ENCODE measurements around the gene GRIA2.

The GRIA2 gene

DNA sequence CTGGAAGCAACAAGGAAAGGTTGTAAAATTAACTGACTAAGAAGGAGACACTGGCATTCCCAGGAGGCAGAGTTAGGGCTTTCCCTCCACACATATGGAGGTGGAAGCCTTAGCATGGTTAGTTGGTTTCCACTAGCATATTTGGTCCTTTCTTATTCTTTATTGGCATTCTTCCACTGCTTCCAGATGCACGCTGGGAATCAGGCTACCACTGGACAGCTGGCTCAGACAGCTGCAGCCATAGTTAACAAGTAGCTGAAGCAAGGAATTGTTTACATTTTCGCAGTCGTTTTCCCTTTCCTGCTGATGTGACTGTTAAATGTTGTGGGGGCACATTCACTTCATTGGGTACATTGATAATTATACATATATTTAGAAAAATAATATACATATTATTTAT is 169.2 kb downstream of the GRIA2 start:
- TF ChIP-seq POLR2AphosphoS5 (IDR thresholded peaks at IDR 0.05; ENCODE audit: low read depth, low read length) (no peak), TAF1 (IDR thresholded peaks at IDR 0.05; ENCODE audit: borderline replicate concordance, insufficient read depth, low read length) (no peak), FOXP2 (optimal IDR thresholded peaks at IDR 0.05; ENCODE audit: borderline replicate concordance, extremely low read depth, extremely low read length, insufficient read depth) (no peak), SIN3A (IDR thresholded peaks at IDR 0.05; ENCODE audit: borderline replicate concordance, insufficient read depth, low read length) (no peak)
- TF ChIP-seq, protein P1, sequence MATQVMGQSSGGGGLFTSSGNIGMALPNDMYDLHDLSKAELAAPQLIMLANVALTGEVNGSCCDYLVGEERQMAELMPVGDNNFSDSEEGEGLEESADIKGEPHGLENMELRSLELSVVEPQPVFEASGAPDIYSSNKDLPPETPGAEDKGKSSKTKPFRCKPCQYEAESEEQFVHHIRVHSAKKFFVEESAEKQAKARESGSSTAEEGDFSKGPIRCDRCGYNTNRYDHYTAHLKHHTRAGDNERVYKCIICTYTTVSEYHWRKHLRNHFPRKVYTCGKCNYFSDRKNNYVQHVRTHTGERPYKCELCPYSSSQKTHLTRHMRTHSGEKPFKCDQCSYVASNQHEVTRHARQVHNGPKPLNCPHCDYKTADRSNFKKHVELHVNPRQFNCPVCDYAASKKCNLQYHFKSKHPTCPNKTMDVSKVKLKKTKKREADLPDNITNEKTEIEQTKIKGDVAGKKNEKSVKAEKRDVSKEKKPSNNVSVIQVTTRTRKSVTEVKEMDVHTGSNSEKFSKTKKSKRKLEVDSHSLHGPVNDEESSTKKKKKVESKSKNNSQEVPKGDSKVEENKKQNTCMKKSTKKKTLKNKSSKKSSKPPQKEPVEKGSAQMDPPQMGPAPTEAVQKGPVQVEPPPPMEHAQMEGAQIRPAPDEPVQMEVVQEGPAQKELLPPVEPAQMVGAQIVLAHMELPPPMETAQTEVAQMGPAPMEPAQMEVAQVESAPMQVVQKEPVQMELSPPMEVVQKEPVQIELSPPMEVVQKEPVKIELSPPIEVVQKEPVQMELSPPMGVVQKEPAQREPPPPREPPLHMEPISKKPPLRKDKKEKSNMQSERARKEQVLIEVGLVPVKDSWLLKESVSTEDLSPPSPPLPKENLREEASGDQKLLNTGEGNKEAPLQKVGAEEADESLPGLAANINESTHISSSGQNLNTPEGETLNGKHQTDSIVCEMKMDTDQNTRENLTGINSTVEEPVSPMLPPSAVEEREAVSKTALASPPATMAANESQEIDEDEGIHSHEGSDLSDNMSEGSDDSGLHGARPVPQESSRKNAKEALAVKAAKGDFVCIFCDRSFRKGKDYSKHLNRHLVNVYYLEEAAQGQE (IDR thresholded peaks at IDR 0.05; ENCODE audit: insufficient read depth in 1 of 2, low read depth in 2 of 2, low read length in 2 of 2) = no peak

GRCh38 chr4:157405070-157405469 is 184.5 kb downstream of the GRIA2 start:
- TF ChIP-seq, protein P1 (IDR thresholded peaks at IDR 0.05; ENCODE audit: insufficient read depth in 1 of 2, low read depth in 2 of 2, low read length in 2 of 2) = no peak
- TF ChIP-seq FOXP2 (optimal IDR thresholded peaks at IDR 0.05; ENCODE audit: borderline replicate concordance, extremely low read depth, extremely low read length, insufficient read depth) (no peak), SIN3A (IDR thresholded peaks at IDR 0.05; ENCODE audit: borderline replicate concordance, insufficient read depth, low read length) (no peak), TAF1 (IDR thresholded peaks at IDR 0.05; ENCODE audit: borderline replicate concordance, insufficient read depth, low read length) (no peak), POLR2AphosphoS5 (IDR thresholded peaks at IDR 0.05; ENCODE audit: low read depth, low read length) (no peak)

Data from PFSK-1 (cell line).